GM21390 (cell line): ENCODE measurements around the gene CLRN3.

Experiments used
- ATAC-seq: cut with Tn5 transposase; IDR thresholded peaks from one replicate; pipeline ENCODE4 v1.9.1; 2021; ENCODE audit not compliant: unreplicated experiment

CLRN3 gene, protein sequence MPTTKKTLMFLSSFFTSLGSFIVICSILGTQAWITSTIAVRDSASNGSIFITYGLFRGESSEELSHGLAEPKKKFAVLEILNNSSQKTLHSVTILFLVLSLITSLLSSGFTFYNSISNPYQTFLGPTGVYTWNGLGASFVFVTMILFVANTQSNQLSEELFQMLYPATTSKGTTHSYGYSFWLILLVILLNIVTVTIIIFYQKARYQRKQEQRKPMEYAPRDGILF

DNA sequence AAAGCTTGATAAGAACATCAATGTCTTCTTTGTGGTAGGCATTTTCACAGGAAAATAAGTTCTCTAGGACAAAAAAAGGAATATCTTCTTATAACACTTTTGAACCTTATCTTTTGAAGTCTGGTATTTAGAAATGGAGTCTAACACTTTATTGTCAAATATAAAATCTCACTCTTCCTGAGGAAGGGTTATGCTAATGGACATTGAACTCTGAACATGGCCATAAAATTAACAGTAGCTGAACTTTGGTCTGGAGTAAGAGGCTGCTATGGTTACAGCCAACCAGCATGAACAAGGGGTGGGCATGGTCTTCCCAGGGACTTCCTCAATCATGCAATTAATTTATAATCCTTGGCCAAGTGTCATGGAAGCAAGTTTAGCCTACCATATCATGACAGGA is at the start of gene CLRN3:
Gene CLRN3, minus strand, starts transcription at position 199 of the 400 bp plus-strand sequence. Its CDS starts 157 bp downstream, at position 42.
- no peak for ATAC-seq

DNA sequence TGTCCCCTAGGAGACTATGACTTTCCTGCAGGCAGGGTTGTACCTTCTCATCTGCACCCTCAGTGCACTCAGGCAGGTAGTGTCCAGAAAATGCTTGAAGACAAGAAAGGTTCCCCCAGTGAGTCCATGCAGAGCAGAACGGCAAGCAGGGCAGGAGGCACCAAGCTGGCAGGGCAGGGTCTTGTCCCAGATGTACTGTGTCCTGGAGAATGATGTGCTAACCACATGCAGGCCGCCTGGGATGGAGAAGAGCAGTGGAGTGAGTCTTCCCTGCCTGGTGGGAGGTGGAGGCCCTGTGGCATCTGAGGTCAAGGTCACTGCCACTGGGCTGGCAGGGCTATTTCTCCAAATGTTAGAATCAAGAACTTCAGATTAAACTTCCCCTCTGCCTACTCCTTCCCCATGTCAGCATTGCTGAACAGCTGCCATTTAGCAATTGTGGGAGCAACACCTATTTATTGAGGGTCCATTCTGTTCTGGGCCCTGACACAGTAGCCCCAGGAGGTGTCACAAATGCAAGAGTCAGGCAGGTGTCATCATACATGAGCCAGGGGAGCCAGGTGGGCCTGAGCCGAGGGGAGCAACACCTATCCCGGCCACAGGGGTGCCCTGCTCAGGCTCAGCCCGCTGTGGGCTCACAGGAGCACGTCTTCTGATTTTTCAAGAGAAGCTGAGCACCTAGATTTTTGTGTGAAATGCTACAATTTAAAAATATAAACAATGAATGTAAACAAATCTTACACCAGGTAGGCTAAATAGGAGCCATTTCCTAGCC is 48.3 kb upstream of the CLRN3 start:
- ATAC-seq, result no peak

- ATAC-seq, result no peak
These were observed 47.1 kb upstream of the CLRN3 start for GRCh38 chr10:127939786-127940330.

DNA sequence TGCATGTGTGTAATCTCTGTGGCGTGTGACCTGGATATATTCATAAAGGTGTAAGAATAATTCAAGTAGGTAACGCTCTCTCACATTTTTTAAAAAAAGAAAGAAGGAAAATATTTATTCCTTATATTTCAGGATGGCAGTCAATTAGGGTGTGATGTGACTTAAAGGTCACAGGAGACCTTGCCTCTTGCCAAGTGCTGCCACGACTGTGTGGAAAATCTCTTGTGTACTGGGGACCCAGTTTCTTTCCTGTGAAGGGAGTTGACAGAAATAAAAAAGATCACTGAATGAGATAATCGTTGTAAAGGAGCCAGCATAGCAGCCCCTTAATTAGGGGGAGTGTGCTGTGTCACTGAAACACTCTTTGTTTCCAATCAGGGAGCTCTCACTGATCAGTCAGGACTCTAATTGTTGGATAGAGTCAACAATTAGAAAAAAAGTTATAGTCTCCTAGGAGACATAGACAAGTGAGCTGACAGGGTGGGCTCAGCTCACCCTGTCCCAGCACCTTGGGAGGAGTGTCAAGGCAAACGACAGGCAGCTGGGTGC is 45.2 kb upstream of the CLRN3 start:
- no peak for ATAC-seq

GRCh38 chr10:127937069-127937468 is 44.3 kb upstream of the CLRN3 start:
- no peak for ATAC-seq

GRCh38 chr10:127935071-127935561 is 42.4 kb upstream of the CLRN3 start:
- no peak for ATAC-seq

GRCh38 chr10:127934383-127934782 is 41.6 kb upstream of the CLRN3 start:
- no peak for ATAC-seq

GRCh38 chr10:127933271-127933670 is 40.5 kb upstream of the CLRN3 start:
- ATAC-seq, result no peak

DNA sequence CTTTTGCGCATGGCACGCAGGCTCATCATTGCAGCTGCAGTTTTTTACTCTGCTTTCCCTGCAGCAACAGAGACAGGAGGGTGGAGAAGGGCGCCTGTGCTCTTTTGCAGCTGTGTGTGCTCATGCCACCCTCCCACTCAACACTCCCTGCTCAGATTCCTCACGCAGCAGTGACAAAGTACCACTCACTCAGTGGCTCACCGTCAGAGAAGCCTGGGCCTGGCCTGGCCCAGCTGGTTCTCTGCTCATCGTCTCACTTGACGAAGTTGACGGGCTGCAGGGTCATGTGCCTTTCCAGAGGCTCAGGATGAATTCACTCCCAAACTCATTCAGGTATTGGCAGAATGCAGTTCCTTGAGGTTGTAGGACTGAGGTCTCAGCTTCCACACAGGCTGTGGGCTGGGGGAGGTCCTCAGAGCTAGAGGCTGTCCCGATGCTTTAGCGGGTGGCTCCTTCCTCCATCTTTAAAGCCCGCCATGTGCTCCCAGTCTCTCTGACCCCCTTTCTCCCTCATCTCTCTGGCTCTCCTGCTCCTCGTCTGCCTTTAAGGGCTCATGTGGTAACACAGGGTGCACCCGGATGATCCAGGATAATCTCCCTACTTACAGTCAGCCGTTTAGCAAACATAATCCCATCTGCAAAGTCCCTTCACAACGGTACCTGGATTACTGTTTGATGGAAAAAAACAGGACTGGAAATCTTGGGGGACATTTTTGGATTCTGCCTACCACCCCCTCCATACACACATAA is 40.0 kb upstream of the CLRN3 start:
- no peak for ATAC-seq

- no peak for ATAC-seq
These were observed 35.5 kb upstream of the CLRN3 start for GRCh38 chr10:127928021-127928806.

- ATAC-seq, result no peak
These were observed 33.7 kb upstream of the CLRN3 start for GRCh38 chr10:127926455-127926854.

- ATAC-seq, result no peak
These were observed 32.9 kb upstream of the CLRN3 start for GRCh38 chr10:127925471-127926207.

DNA sequence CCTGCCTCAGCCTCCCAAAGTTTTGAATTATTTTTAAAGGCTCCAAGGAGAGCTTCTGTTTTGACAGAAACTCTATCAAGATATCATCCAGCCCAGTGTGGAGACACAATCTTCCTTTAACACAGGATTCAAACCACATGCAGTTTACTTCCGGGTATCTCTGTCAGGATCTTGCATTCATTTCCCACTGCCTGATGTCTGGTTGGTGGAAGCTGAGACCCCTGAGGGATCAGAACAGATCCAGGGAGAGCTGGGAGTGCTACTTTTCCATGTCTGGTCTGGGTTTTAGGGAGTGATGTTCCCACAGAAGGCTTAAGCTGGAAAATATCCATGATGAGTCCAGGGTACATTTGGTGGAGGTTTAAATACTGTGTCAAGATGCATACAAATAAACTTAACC is 30.9 kb upstream of the CLRN3 start:
- no peak for ATAC-seq

DNA sequence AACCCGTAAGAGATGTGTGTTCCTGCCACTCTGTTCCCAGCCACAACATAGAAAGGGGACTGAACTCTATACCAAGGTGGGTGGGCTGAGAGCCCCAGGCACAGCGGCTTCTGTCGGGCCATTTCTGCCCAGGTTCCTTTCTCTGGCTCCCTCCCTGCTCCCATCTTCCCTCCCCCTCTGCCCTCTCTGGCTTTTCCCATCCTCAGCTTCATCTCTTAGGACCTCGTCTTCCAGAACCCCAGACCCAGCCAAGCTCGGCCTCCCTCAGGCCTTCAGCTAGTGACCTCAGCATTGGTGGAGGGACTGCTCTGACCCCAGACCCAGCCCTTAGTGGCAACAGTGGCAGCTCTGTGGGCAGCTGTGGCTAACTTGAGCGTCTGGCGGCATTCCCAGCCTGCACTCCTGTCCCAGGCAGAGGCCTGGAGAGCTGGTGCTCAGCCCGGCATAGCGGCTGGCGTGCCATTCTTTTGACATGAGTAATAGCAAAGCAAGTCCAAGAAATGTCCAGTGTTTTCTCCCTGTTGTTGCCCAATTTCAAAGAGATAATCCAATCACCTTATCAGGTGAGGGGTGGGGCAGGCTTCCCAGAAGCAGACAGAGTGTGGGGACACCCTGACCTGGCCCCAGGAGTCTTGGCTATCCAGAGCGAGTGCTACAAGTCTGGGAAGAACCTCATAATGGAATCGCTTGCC is 30.1 kb upstream of the CLRN3 start:
- no peak for ATAC-seq

- ATAC-seq, result no peak
These were observed 29.5 kb upstream of the CLRN3 start for GRCh38 chr10:127922206-127922605.

GRCh38 chr10:127921753-127922145 is 29.0 kb upstream of the CLRN3 start:
- ATAC-seq, result no peak

GRCh38 chr10:127921075-127921752 is 28.5 kb upstream of the CLRN3 start:
- ATAC-seq, result no peak

- ATAC-seq, result no peak
These were observed 27.7 kb upstream of the CLRN3 start for GRCh38 chr10:127920306-127921074.
